Astrocyte of the hippocampus (primary cell): ENCODE measurements around the gene RUSC2.

Experiments
- DNase-seq: peaks from one replicate; pipeline ENCODE4 v3.0.0; 2011; ENCODE audit warnings: low read depth, low spot score

Gene RUSC2, protein sequence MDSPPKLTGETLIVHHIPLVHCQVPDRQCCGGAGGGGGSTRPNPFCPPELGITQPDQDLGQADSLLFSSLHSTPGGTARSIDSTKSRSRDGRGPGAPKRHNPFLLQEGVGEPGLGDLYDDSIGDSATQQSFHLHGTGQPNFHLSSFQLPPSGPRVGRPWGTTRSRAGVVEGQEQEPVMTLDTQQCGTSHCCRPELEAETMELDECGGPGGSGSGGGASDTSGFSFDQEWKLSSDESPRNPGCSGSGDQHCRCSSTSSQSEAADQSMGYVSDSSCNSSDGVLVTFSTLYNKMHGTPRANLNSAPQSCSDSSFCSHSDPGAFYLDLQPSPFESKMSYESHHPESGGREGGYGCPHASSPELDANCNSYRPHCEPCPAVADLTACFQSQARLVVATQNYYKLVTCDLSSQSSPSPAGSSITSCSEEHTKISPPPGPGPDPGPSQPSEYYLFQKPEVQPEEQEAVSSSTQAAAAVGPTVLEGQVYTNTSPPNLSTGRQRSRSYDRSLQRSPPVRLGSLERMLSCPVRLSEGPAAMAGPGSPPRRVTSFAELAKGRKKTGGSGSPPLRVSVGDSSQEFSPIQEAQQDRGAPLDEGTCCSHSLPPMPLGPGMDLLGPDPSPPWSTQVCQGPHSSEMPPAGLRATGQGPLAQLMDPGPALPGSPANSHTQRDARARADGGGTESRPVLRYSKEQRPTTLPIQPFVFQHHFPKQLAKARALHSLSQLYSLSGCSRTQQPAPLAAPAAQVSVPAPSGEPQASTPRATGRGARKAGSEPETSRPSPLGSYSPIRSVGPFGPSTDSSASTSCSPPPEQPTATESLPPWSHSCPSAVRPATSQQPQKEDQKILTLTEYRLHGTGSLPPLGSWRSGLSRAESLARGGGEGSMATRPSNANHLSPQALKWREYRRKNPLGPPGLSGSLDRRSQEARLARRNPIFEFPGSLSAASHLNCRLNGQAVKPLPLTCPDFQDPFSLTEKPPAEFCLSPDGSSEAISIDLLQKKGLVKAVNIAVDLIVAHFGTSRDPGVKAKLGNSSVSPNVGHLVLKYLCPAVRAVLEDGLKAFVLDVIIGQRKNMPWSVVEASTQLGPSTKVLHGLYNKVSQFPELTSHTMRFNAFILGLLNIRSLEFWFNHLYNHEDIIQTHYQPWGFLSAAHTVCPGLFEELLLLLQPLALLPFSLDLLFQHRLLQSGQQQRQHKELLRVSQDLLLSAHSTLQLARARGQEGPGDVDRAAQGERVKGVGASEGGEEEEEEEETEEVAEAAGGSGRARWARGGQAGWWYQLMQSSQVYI (N-terminal part only)

DNA sequence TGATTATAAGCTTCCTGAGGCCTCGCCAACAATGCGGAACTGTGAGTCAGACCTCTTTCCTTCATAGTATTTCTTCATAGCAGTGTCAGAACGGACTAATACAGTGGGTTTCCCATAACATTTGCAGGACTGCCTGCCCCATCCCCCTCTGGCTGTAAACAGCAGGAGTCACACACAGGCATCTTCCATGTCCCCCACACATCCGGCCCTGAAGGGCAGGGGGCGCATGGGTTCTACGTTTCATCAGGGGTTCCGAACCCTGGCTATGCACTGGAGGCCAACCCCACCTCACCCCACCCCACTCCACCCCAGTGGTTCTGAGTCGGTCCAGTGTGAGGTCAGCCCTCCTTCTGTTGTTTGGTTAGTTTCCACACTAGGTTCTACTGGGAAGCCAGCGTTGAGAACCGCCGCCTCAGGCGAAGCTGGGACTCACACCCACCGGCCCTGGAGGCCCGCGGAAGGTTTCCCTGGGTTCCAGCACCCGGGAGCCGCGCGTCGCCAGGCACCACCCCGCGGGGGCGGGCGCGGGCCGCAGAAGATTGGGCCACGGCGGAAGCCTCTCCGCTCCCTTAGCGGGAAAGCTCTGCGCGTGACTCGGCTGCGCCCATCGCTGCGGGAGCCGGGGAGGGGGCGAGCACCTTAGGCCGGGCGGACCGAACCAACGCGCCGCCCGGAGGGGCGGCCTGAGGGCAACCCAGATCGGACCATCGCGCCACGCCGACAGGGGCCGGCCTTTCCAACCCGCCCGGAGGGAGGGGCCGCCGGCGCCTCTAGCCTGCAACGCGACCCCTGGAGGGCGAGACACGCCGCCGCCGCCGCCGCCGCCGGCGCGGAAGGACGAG lies at the start of gene RUSC2:
Gene RUSC2 (plus strand): TSS at position 799 of the 842 bp plus-strand sequence. CDS start 56,411 bp downstream, outside the sequence.
- DNase-seq, result peak; percentile 97

DNA sequence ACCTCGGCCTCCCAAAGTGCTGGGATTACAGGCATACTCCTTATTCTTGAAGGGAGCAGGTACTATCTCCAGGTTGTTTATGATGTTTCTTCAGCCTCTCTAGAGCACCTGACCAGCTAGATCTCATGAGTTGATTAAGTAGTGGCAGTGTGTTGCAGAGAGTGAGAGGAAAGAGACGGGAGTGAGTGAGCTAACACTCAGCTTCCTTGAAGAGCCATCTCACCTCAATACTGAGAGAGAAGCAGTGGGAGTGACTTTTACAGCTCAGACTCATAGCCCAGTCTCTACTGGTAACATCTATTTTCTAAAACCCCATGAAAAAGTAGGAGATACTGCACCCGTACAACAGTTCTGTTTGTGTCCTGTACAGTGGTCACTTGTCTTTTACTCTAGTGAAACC lies 43.9 kb upstream of the RUSC2 start:
- DNase-seq, result no peak

DNA sequence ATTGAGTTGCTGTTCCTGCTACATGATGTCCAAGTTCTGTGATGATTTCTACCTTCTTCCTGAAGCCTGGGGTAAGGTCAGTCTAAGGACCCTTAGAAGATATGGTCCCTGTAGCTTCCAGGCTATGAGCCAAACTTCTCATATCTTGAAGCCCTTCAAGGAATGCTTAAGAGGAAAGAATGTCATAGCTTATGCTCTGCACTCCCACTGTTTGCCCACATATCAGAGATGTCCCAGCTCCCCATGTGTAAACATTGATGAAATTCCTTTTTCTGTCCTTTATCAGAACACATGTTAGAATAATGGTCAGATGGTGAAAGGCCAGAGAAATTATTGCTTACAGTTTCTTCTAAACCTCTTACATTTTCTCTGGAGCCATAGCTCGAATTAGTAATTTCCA lies 41.4 kb upstream of the RUSC2 start:
- no peak for DNase-seq

DNA sequence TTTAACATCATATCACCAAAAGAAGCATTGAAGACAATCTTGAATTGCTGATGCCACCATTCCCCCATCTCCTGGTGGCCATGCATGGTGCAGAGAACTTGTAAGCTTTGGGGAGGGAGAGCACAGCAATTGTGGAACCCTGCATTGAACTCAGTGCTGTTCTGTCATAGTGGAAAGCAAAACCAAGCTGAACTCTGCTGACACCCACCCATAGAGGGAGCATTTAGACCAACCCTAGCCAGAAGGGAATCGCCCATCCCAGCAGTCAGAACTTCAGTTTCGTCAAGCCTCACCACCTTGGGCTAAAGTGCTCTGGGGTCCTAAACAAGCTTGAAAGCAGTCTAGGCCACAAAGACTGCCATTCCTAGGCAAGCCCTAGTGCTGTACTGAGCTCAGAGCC lies 37.4 kb upstream of the RUSC2 start:
- no peak for DNase-seq

DNA sequence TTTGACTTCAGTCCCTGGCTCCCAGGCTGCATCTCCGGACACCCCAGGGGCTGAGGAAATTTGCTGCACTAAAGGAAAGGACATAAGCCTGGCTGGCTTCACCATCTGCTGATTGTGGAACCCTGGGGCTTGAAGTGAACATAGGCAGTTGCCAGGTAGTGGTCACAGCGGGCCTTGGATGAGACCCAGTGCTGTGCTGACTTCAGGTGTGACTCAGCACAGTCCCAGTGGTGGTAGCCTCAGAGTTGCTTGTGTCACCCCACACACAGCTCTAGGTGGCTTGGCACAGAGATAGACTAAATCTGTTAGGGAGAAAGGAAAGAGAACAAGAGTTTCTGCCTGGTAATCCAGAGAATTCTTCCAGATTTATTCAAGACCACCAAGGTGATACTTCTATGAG lies 36.1 kb upstream of the RUSC2 start:
- no peak for DNase-seq

DNA sequence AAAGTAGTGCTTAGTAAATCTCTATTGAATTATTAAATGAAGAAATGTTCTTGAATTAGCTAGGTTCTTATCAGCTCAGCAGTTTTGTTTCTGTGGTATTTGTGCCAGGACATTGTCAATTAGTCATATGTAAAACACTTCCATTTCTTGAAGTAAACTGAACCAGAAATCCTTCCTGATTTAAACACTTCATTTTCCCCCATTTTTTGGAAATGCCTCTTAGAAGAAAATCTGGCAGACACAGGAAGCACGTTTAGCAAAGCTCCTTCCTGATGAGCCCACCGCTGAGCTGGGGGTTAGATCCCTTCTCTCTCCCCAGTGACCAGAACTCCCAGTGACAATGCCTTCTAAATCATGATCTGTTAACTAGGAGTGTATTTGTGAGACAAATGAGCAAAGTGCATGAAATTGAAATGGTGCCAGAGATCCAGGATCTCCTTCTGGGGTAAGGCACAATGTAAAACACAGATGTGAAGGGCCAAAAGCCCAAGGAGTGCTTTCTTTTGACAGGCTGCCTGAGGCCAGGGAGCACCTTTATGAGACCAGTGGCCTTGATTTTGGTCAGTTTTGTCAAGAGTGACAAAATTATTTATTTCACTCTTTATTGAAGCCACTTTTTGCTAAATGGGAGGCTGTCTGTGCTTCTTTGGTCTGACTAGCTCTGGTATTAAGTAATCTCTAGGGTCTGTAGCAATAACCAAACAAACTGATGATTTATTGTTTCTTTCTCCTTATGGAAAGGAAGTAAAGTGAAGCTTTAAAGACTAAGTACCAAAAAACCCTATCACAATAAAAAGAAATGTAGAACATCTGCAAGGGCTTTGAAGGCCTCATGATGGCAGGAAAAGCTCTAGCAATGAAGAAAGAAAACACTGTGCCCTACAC lies 25.5 kb upstream of the RUSC2 start:
- DNase-seq, result no peak

DNA sequence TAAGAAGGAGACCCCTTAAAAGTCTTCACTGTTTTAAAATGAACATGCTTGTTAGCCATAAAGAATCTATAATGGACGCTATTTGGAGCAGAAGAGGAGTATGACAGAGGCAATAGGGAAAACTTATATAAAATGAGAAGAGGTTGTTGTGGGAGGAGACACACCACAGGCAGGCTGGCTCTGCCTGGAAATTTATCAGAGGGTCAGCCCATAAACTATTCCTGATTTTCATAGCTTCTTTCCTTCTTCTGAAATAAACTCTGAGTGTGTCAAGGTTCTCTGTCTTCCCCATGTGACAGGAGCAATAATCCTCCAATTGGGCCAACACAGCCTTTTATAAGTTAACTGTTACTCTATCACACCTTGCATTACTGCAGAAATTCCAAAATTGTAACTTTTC lies 19.6 kb upstream of the RUSC2 start:
- DNase-seq, result no peak

DNA sequence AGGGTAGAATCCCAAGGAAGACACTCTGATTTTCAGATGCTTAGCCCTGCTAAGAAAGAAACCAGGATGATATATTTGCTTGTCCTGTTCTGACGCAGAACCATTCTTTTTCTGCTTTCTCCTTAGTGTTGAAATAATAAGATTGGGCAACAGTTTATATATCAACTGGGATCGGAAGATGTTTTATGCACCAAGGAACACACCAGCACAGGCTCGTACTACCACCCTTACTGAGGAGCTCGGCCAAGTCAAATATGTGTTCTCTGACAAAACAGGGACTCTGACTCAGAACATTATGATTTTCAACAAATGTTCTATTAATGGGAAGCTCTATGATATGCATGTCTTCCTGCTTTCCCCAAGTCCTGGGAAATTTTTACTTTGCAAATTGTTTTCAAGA lies 19.0 kb upstream of the RUSC2 start:
- no peak for DNase-seq

DNA sequence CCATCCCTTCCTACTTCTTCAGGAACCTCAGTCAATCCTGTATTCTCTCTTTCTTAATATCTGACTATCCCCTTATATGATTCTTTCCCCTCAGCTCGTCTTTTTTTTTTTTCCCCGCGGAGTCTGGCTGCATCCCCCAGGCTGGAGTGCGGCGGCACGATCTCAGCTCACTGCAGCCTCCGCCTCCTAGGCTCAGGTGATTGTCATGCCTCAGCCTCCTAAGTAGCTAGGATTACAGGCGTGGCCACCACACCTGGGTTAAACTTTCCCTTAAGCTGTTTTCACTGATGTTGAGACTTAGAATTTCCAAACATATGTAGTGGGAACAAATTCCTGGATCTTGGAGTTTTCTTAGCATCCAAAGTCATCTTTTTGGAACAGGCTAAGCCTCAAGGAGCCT lies 13.3 kb upstream of the RUSC2 start:
- no peak for DNase-seq

DNA sequence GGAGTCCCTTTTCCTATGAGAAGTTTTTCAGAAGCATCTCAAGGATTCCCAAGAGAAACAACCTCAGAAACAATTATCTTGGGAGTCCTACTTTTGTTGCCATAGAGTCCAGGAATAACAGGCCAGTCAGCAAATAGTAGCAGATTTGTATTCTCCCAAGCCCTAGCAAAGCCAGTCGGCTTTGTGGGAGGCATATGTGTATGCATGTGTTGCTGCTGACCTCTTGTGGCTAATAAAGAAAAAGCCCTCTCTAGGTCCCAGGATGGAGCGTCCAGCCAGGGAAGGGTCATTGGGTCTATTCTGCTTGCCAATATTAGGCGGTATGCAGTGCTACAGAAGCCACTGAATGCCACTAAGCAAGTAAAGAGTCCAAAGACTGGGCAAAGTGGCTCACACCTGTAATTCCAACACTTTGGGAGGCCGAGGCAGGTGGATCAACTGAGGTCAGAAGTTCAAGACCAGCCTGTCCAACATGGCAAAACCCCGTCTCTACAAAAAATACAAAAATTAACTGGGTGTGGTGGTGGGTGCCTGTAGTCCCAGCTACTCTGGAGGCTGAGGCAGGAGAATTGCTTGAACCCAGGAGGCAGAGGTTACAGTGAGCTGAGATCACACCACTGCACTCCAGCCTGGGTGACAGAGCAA lies 12.6 kb upstream of the RUSC2 start:
- DNase-seq, result peak; percentile 90

DNA sequence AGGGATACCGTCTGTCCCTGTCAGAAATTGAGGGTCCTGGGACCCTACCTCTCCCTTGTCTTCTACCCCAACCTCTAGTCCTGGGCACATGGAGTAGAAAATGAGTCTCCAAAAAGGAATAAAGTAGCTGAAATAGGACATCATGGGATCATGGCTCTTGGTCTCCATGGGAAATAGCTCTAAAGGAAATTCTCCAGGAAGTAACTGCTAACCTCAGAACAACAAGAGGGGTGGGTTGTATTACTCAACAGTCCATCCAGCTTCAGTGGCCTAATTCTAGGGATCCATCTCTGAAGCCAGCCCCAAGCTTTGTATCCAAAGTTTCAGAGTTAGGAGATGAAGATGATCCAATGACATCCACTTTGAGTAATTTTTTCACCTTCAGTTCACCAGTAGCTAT lies 11.0 kb upstream of the RUSC2 start:
- no peak for DNase-seq

DNA sequence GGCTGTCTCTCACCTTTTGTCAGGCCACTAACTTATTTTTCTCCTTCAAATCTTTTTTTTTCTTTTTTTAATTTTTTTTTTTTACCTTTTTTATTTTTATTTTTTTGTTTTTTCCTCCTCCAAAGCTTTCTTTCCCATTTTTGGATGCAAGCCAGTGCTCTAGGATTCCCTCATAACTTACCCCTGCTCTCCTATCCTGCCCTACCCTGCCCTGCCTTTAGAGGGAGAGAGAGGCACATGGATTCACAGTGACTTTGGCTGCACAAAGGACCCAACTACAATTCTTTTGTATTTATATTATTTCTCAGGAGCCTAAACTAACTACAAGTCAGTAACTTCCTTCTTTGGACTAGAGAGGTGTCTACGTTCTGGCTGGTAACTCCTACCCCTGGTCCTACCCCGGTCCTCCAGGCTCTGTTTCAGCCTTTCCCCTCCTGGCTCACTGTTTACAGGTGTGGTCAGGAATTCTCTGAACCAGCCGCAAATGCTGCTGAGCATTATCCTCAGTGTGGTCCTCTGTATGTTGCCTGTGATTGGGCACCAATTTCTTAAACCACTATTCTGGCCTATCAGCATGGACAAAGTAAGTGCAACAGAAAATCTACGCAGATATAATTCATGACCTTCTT lies 8.4 kb upstream of the RUSC2 start:
- DNase-seq, result peak; percentile 66

DNA sequence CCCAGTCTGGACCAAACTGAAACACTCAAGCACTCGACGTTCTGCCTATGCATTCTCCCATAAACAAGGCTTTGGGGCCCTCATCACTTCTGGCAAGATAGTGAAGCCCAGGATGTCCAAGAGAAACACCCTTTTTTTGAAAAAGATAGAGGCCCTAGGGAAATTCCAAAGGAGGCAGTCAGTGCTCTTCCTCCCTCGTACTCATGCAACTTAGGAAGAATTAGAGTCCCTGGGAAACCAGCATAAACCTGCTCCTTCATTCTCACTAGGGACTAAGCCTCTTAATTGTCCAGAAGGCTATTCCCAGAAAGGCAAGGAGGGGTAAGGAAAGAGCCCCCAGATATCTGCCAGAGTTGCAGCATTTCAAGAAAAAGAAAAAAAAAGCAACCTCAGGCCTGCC lies 7.8 kb upstream of the RUSC2 start:
- no peak for DNase-seq

DNA sequence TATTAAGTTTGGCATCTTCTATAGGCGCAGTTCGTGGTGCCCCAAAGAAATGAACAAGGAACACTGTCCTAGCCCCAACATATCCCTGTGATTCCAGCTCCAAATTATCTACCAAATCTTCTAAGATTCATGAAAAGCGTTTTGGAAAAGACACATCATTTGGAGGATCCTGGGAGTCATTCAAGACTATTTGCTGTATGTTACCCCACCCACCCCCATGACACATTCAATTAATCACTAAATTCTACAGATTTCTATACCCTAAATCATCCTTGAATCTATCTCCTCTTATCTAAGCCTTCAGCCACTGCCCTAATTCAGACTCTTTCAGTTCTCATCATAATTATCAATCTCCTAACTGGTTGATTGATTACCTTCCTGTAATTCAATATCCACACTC lies 5.5 kb upstream of the RUSC2 start:
- no peak for DNase-seq

DNA sequence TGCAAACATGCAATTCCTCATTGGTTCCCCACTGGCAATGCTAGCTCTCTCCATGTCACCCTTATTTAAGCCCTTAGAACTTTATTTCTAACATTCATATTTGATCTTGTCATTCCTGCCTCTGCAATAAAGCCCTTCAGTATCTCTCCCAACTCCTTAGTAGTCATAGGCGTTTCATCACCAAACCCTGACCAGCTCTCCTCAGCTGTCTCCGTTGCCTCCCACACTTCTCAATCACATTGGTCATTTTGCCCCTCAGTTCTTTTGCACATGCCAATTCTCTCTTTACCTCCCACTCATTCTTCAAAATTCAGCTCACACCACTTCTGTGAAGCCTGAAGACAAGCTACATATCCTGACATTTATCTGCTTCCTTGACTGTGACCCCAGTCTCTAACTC lies 2.8 kb upstream of the RUSC2 start:
- DNase-seq, result no peak

DNA sequence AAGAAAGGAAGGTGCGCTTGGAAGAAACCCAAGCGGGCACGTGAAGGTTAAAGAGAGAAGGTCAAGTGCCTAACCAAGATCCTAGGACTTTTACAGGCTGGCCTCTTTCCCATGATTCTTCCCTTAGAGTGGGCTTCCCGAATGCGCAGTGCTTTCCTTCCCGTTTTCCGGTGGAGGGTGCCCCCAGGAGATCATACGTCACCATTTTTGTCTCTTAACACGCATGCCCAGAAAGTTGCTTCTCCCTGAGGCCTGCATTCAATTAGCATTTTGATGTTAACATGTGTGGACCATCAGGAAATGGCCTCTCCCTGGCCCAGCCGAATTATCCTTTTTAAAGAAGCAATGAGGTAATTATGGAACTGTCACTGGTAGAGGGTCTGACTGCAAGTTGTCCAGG lies 1.9 kb upstream of the RUSC2 start:
- no peak for DNase-seq

DNA sequence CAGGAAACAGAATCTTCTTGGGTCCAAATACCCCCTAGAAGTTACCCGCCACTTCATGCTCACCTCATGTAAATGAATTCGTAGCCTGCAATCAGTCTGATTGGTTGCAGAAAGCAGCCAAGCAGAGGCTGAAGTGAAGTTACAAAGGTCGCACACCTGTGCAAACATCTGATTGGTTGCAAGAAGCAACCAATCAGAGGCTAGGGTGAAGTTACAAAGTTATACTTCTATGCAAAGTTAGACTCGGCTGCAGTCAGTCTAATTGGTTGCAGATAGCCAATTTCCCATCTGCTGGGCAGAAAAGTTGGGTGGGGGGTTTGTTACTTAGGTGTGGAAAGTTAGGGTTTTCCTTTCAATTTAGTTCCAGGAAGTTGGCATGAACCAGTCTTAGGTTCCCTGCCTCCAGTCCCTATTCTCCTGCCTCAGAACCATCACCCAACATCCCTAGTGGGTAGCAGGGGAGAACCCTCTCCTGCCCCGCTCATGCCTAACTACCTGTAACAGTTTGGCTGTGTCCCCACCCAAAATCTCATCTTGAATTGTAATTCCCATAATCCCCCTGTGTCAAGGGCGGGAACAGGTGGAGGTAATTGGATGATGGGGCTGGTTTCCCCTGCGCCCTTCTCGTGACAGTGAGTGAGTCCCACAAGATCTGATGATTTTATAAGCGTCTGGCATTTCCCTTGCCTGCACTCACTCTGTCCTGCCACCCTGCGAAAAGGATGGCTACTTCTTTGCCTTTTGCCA lies 1.2 kb upstream of the RUSC2 start:
- no peak for DNase-seq

DNA sequence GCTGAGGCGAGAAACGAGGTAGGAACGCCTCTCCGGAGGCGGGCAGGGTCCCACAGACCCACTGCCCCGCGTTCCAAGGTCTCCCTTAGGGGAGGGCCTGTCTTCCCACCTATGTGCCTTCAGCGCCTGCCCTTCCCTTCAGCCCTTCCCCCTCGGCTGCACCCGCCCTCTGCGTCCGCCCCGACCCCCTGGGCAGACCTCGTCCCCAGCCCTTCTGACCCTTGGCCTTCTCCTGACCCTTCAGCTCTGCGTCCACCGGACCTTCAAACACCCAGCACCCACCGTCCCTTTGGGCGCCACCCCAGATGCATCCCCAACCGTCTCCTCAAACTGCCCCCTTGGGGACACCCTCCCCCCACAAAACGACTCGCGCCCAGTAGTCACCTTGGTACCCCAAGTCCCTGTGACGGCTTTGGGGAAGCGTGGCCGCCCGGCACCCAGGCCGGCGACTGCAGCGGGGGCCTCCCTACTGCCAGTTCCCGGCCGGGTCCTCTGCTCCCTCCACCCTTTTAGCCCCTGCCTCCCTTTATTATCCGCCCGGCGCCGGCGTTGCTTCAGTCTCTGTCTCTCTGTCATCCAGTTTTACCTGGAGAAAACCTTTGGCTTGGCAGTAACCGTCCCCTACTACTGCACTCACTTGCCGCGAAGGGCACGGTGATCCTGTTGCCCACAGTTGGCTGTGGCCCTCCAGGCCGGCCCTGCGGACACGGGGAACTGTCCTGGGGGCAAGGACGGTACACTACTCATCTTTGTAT lies 421 bp downstream of the RUSC2 start:
- no peak for DNase-seq
